Endometrium (tissue), 2 donors: ENCODE results near the gene CHAF1A.

Experiments used
- FAIRE-seq: peaks from 2 replicates; lab custom pipeline; 2012; peaks lifted over from hg19 to GRCh38; lab: Jason Lieb, UNC
- donor health status: control.
- donor health status: control.

CHAF1A gene

GRCh38 chr19:4379383-4380253 lies 22.8 kb upstream of the CHAF1A start:
- no peak for FAIRE-seq

DNA sequence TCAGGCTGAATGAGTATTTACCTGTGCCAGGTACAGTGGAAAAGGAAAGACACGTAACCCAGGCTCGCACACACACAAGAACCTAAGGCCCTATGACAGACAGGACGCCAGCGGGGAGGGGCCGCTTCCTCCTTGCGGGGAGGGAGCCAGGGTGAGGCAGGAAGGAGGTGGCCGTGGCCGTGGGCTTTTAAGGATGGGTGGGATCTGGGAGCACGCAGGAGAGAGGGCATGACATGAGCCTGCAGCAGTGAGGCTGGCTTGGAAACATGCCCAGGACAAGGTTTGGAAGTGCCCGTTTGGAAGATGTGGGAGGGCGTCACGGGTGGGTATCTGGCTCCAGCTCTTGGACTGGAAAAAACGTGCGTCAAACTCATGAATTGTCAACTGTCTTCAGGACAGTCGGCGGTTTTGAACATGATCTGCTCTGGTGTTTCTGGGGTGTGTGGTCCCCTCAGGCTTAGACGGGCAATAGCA lies 22.1 kb upstream of the CHAF1A start:
- FAIRE-seq, result no peak

DNA sequence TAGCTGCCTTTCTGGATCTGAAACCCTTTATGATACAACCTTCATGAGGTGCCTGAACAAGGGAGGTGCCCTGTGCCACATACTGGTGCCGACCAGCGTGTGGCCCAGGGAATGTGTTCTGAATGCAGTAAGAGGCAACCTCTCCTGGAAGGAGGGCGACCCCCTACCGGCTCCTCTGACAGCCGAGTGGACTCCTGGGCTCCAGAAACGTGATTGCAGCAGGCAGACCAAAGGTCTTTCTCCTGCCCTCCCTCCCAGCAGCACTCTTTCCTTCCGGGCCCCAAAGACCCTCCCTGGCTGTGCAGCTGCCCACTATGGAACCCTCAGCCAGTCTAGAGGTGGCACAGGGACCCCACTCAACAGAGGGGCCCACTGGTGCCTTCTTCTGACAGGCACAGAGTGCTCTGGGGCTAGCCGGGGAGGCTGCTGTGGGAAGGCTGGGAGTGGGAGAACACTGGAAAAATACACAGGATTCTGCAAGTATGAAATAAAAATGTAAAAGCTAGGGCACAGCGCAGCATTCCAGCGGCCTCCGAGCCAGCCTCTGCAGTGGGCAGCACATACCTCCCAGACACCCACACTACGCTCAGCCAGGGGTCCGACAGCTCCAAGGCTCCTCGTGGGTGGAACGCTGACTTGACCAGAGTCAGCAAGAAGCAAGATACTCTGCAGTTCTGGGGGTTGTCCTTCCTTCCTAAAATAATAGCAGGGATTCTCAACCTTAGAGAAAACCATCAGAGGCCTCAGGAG lies 17.0 kb upstream of the CHAF1A start:
- no peak for FAIRE-seq

DNA sequence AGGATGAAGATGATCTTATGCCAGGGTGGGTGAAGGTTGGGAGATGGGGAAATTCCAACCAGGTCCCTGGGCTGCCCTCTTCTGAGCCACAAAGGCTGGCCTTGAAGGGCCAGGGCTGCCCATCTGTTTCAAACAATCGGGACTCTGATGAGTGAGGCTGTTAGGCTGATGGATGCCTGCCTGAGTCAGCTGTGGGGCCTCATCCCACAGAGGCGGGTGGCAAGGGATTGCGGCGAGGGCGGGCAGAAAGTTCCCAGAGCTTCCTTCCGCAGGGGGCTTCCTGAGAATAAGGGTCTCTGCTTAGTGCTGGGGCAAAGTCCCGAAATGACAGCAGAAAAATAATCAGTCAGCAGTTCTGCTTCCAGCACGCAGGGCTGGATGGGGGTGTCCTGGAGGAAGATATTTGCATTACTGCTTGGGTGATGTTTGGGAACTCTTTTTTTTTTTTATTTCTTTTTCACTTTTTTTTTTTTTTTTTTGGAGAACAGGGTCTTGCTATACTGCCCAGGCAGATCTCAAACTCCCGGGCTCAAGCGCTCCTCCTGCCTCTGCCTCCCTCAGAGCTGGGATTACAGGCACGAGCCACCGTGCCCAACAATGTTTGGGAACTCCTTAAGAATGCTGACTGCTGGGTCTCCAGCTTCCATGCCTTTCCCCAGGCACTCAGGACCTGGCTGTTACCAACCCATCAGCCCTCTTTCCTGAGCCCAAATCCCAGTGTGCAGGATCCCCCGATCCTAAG lies 16.2 kb upstream of the CHAF1A start:
- no peak for FAIRE-seq

- FAIRE-seq, result no peak
Measured at GRCh38 chr19:4388337-4389063, 13.9 kb upstream of the CHAF1A start.

DNA sequence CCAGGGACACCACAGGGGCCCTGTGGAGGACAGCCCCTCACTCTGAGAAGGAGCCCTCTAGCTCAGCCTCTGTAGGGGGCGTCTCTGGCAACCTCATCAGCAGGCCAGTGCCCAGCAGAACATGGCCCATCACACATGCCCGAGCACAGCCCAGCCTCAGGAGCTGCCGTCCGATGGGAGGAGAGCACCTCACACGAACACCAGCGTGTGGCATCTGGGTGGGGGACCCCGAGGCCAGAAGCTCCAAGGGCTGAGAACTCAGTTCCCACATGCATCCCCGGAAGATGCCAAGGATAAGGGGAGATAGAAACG lies 13.4 kb upstream of the CHAF1A start:
- no peak for FAIRE-seq

- FAIRE-seq, result no peak
Measured at GRCh38 chr19:4389511-4390016, 12.9 kb upstream of the CHAF1A start.

DNA sequence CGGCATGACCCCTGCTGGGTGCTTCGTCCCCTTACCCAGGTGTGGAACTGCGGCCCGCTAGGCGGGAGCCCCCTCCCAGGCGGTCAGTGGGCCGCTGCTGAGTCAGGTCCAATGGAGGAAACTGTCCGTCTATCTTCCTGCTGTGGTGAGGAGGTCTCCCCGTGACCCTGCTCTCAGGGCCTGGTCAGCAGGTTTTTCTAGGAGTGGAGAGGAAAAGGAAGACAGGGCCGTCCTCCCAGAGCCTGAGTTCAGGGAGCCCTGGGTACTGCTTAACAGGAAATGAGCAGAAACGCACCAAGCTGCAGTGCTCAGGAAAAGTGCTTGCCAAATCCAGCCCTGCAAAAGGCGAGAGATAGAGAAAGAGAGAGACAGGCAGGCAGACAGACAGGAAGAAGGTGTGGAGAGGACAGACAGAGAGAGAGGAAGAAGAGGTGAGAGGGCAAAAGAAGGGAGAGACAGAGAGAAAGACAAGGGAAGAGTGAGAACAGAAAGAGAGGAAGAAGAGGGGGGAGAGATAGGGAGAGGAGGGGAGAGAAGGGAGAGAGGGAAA lies 12.3 kb upstream of the CHAF1A start:
- FAIRE-seq, result no peak

- FAIRE-seq, result no peak
Measured at GRCh38 chr19:4390567-4391305, 11.7 kb upstream of the CHAF1A start.

GRCh38 chr19:4391306-4391693 lies 11.1 kb upstream of the CHAF1A start:
- no peak for FAIRE-seq

- FAIRE-seq, result no peak
Measured at GRCh38 chr19:4391701-4392483, 10.5 kb upstream of the CHAF1A start.

DNA sequence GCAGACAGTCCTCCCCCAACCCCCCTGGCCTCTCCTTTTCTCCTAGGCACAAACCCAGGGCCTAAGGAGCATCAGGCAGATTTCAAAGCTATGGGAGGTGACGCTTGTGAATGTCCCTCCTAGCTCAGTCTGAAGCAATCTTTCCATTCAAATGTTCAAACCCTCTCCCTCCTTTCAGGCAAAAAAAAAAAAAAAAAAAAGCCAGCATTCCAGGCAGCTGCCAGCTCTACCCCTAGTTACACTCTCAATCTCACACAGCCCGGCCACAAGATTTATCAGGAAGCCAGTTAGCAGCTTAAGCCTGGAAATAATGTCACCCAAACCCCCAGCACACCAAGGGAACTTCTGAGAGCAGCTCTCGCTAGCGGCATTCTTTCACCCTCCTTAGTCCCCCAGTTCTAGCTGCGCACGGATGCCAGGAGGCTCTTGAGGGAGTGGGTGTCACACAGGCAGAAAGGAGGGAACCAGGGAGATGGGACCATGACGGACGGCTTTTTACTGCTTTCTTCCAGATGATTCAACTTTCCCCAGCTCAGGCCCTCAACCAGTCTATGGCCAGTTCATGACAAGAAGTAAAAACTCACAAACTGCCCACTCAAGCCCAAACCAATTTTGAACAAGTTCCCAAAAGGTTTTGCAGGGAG lies 8.4 kb upstream of the CHAF1A start:
- no peak for FAIRE-seq

GRCh38 chr19:4396949-4397783 lies 5.3 kb upstream of the CHAF1A start:
- FAIRE-seq, result no peak

DNA sequence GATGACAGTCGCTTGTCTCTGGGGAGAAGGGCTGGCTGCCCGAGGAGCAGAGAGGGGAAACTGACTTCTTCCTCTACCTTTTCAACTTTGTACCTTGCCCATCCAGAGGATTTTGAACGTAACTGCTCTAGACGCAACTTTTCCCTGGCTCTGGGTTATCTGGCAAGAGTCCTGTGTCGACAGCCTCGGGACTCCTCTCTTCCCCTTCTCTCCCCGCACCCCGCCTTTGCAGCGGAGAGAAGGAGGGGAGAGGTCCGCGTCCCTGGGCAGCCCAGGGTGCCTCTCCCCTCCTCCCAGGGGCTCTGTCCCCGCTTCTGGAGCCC lies 2.7 kb upstream of the CHAF1A start:
- no peak for FAIRE-seq

- FAIRE-seq, result no peak
Measured at GRCh38 chr19:4400135-4400936, 2.1 kb upstream of the CHAF1A start, which contains the start of gene SH3GL1. Gene SH3GL1 (minus strand): TSS chr19:4400547. CDS start chr19:4400368, 179 bp downstream.

DNA sequence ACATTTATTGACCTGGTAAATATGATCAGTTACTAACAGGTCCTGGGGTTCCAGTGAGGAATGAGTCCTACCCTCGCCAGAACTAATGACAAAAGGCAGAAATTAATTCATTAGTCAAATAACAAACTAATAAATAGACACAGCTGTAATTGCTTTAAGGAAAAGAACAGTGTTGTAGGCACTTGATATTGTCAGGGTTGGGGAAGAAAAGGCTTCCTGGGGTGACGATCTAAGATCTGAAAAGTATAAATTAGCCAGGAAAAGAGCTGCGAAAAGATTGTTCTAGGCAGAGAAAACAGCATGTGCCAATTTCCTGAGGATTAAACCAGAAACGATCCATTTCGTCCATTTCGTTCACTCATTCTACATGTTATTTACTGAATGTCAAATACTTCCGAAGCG lies 670 bp upstream of the CHAF1A start:
- no peak for FAIRE-seq

DNA sequence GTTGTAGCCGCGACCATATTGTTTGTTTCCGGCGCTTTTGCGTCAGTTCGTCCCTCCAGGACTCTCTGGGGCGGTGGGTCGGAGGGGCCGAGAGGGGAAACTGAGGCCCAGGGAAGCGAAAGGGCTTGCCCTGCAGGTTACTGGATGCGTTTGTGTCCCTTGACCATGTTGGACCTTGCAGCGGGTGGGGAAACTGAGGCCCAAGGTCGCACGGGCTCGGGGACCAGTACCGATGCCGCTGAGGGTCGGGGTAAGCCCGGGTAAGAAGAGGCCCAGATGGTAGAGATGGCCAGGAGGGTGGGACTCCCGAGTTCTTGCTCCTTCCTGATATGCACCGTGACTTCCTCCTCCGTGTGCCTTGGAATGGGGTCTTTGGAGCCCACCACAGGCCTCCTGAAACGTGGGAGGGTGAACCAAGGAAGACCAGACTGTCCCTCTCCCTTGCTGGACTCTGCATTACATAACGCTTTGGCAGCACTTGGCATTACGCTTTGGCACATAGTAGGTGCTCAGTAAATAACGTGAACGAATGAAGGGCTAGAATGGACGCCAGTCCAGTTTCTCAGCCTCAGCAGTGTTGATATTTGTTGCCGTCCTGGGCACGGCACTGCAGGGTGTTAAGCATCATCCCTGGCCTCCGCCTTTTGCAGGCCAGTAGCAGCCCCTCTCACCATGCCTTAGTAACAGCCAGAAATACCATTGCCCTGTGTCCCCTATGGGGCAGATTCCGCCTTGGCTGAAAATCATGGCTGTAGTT lies 743 bp downstream of the CHAF1A start:
- no peak for FAIRE-seq
